ENCODE results near the gene XPR1. TPM values are rescaled to one million over a fixed set of nuclear protein-coding genes. Genes with fewer than 3 reads are reported as not detected.

Gene XPR1
- total RNA-seq, 1 donor, result 25.7 TPM

- no peaks in the 10 kb centered on the region for H3K4me1 ChIP-seq (ENCODE audit: insufficient read depth, low read length)
- no peak overlapping the region for H2AFZ ChIP-seq (ENCODE audit: low read length)
- DNase-seq (ENCODE audit: insufficient read length, low spot score, missing footprints), result peak; percentile 62
- H3K79me2 ChIP-seq (ENCODE audit: insufficient read depth, low read length), result no peaks in the 10 kb centered on the region
- peak; percentile 56 for TF ChIP-seq CTCF (IDR thresholded peaks at IDR 0.05; ENCODE audit: extremely low read depth, low read depth, low read length)
- no peak overlapping the region for H3K27ac ChIP-seq (ENCODE audit: low read depth, low read length)
- H3K4me3 ChIP-seq (ENCODE audit: insufficient read depth, low read length), result no peak overlapping the region
- no peaks in the 10 kb centered on the region for H3K36me3 ChIP-seq (ENCODE audit: insufficient read depth, low read length)
- no peak overlapping the region for H3K4me2 ChIP-seq (ENCODE audit: insufficient read depth, low read length)
- no peaks in the 10 kb centered on the region for H4K20me1 ChIP-seq (ENCODE audit: insufficient read depth, low read length)
- no peaks in the 10 kb centered on the region for H3K9me3 ChIP-seq (ENCODE audit: low read depth, low read length)
- H3K27me3 ChIP-seq (ENCODE audit: insufficient read depth, low read length), result peaks cover 3% of the 10 kb centered on the region
Measured at GRCh38 chr1:180623579-180624347, 8.1 kb upstream of the XPR1 start.

- Histone ChIP-seq H2AFZ (ENCODE audit: low read length) (no peak overlapping the region), H4K20me1 (ENCODE audit: insufficient read depth, low read length) (no peaks in the 10 kb centered on the region), H3K9me3 (ENCODE audit: low read depth, low read length) (no peaks in the 10 kb centered on the region), H3K36me3 (ENCODE audit: insufficient read depth, low read length) (no peaks in the 10 kb centered on the region), H3K27ac (ENCODE audit: low read depth, low read length) (no peak overlapping the region), H3K4me3 (ENCODE audit: insufficient read depth, low read length) (no peak overlapping the region), H3K79me2 (ENCODE audit: insufficient read depth, low read length) (no peaks in the 10 kb centered on the region), H3K4me1 (ENCODE audit: insufficient read depth, low read length) (peaks cover 15% of the 10 kb centered on the region), H3K4me2 (ENCODE audit: insufficient read depth, low read length) (no peak overlapping the region), H3K27me3 (ENCODE audit: insufficient read depth, low read length) (peaks cover 3% of the 10 kb centered on the region)
- TF ChIP-seq CTCF (IDR thresholded peaks at IDR 0.05; ENCODE audit: extremely low read depth, low read depth, low read length), result no peak
- DNase-seq (ENCODE audit: insufficient read length, low spot score, missing footprints), result no peak
Measured at GRCh38 chr1:180626711-180627110, 5.1 kb upstream of the XPR1 start.

GRCh38 chr1:180627411-180627810 lies 4.4 kb upstream of the XPR1 start:
- no peak overlapping the region for H3K4me3 ChIP-seq (ENCODE audit: insufficient read depth, low read length)
- H3K4me1 ChIP-seq (ENCODE audit: insufficient read depth, low read length), result peaks cover 15% of the 10 kb centered on the region
- H3K36me3 ChIP-seq (ENCODE audit: insufficient read depth, low read length), result no peaks in the 10 kb centered on the region
- H2AFZ ChIP-seq (ENCODE audit: low read length), result no peak overlapping the region
- no peaks in the 10 kb centered on the region for H3K9me3 ChIP-seq (ENCODE audit: low read depth, low read length)
- no peak for DNase-seq (ENCODE audit: insufficient read length, low spot score, missing footprints)
- H3K27ac ChIP-seq (ENCODE audit: low read depth, low read length), result no peak overlapping the region
- no peak for TF ChIP-seq CTCF (IDR thresholded peaks at IDR 0.05; ENCODE audit: extremely low read depth, low read depth, low read length)
- no peaks in the 10 kb centered on the region for H4K20me1 ChIP-seq (ENCODE audit: insufficient read depth, low read length)
- H3K79me2 ChIP-seq (ENCODE audit: insufficient read depth, low read length), result peaks cover 4% of the 10 kb centered on the region
- peaks cover 3% of the 10 kb centered on the region for H3K27me3 ChIP-seq (ENCODE audit: insufficient read depth, low read length)
- no peak overlapping the region for H3K4me2 ChIP-seq (ENCODE audit: insufficient read depth, low read length)

GRCh38 chr1:180628646-180629045 lies 3.2 kb upstream of the XPR1 start:
- Histone ChIP-seq H3K4me3 (ENCODE audit: insufficient read depth, low read length) (no peak overlapping the region), H3K27ac (ENCODE audit: low read depth, low read length) (no peak overlapping the region)
- TF ChIP-seq CTCF (IDR thresholded peaks at IDR 0.05; ENCODE audit: extremely low read depth, low read depth, low read length), result no peak

More at GRCh38 chr1:180628646-180629045, 3.2 kb upstream of the XPR1 start:
- DNase-seq (ENCODE audit: insufficient read length, low spot score, missing footprints), result no peak
- Histone ChIP-seq H3K36me3 (ENCODE audit: insufficient read depth, low read length) (no peaks in the 10 kb centered on the region), H3K9me3 (ENCODE audit: low read depth, low read length) (no peaks in the 10 kb centered on the region), H3K4me2 (ENCODE audit: insufficient read depth, low read length) (no peak overlapping the region), H2AFZ (ENCODE audit: low read length) (no peak overlapping the region), H3K79me2 (ENCODE audit: insufficient read depth, low read length) (peaks cover 16% of the 10 kb centered on the region), H3K4me1 (ENCODE audit: insufficient read depth, low read length) (peaks cover 26% of the 10 kb centered on the region), H4K20me1 (ENCODE audit: insufficient read depth, low read length) (peaks cover 6% of the 10 kb centered on the region), H3K27me3 (ENCODE audit: insufficient read depth, low read length) (peaks cover 3% of the 10 kb centered on the region)
